ENCODE measurements around the gene CD247. TPM values are rescaled to one million over a fixed set of nuclear protein-coding genes. Genes with fewer than 3 reads are reported as not detected.

CD247 gene
- total RNA-seq, 1 donor from 2014 or later: 1.3 TPM

- Histone ChIP-seq H3K9ac (no peak overlapping the region), H3K27me3 (no peaks in the 10 kb centered on the region), H3K36me3 (peaks cover 20% of the 10 kb centered on the region), H3K9me3 (ENCODE audit: low read depth) (no peaks in the 10 kb centered on the region), H2AFZ (replicated peaks) (no peak overlapping the region), H3K4me2 (no peak overlapping the region), H3K4me3 (no peak overlapping the region), H3K27ac (no peak overlapping the region), H3F3A (ENCODE audit: low read depth) (peaks cover 21% of the 10 kb centered on the region), H4K20me1 (ENCODE audit: low read depth) (no peaks in the 10 kb centered on the region), H3K4me1 (peaks cover 9% of the 10 kb centered on the region), H3K79me2 (ENCODE audit: low read depth) (no peaks in the 10 kb centered on the region)
- peaks cover 21% of the 10 kb centered on the region for H3K36me3 Mint-ChIP-seq
- TF ChIP-seq EZH2phosphoT487 (IDR thresholded peaks at IDR 0.05) (no peak), CTCF (IDR thresholded peaks at IDR 0.05) (no peak)
- H3K27ac Mint-ChIP-seq: no peak overlapping the region
- H3K9me3 Mint-ChIP-seq: no peaks in the 10 kb centered on the region
- no peak overlapping the region for H3K4me3 Mint-ChIP-seq
- H3K4me1 Mint-ChIP-seq: peaks cover 20% of the 10 kb centered on the region
- DNase-seq (ENCODE audit: low spot score): no peak
- H3K27me3 Mint-ChIP-seq (ENCODE audit: insufficient read depth, low read depth): no peaks in the 10 kb centered on the region
Observed at GRCh38 chr1:167400359-167400953, 117.9 kb downstream of the CD247 start.

- H3K4me2 ChIP-seq: no peak overlapping the region
- peaks cover 7% of the 10 kb centered on the region for H3F3A ChIP-seq (ENCODE audit: low read depth)
- peaks cover 16% of the 10 kb centered on the region for H3K36me3 ChIP-seq
- no peak overlapping the region for H3K4me3 Mint-ChIP-seq
- no peaks in the 10 kb centered on the region for H3K27me3 Mint-ChIP-seq (ENCODE audit: insufficient read depth, low read depth)
- H2AFZ ChIP-seq (replicated peaks): no peak overlapping the region
- no peak for TF ChIP-seq EZH2 (IDR thresholded peaks at IDR 0.05)
- TF ChIP-seq EZH2phosphoT487 (IDR thresholded peaks at IDR 0.05): no peak
- TF ChIP-seq CTCF (IDR thresholded peaks at IDR 0.05): no peak
- H4K20me1 ChIP-seq (ENCODE audit: low read depth): no peaks in the 10 kb centered on the region
- H3K4me3 ChIP-seq: no peak overlapping the region
- no peak for DNase-seq (ENCODE audit: low spot score)
- no peaks in the 10 kb centered on the region for H3K9me3 Mint-ChIP-seq
- H3K9ac ChIP-seq: no peak overlapping the region
- H3K27ac Mint-ChIP-seq: no peak overlapping the region
- H3K27ac ChIP-seq: no peak overlapping the region
- H3K9me3 ChIP-seq (ENCODE audit: low read depth): no peaks in the 10 kb centered on the region
- H3K4me1 Mint-ChIP-seq: peaks cover 3% of the 10 kb centered on the region
- H3K4me1 ChIP-seq: no peaks in the 10 kb centered on the region
- H3K79me2 ChIP-seq (ENCODE audit: low read depth): no peaks in the 10 kb centered on the region
- peaks cover 15% of the 10 kb centered on the region for H3K36me3 Mint-ChIP-seq
- no peaks in the 10 kb centered on the region for H3K27me3 ChIP-seq
Observed at GRCh38 chr1:167392200-167392696, 126.1 kb downstream of the CD247 start.

DNA sequence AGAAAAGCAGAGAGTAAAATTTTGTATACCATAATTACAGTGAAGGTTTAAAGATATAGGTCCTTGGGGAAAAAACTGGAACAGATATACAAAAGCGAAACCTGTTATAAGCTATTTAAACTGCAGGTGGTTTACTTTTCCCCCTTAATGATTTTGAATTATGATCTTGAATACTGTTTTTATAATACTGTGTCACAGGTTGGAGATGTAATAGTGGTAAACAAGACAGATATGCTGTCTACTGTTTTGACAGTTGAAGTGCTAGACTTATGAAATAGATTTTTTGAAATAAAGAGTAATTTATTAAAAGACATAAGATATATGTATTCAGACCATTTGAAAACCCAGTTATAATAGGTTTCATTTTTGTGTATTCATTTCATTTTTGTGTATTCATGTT, 129.4 kb downstream of the CD247 start:
- Histone ChIP-seq H2AFZ (replicated peaks) (no peak overlapping the region), H3K9ac (no peak overlapping the region), H3K27ac (no peak overlapping the region), H3K4me2 (no peak overlapping the region), H3F3A (ENCODE audit: low read depth) (no peaks in the 10 kb centered on the region), H3K36me3 (peaks cover 20% of the 10 kb centered on the region), H3K4me3 (no peak overlapping the region), H4K20me1 (ENCODE audit: low read depth) (no peaks in the 10 kb centered on the region), H3K9me3 (ENCODE audit: low read depth) (no peaks in the 10 kb centered on the region), H3K27me3 (no peaks in the 10 kb centered on the region), H3K4me1 (no peaks in the 10 kb centered on the region), H3K79me2 (ENCODE audit: low read depth) (no peaks in the 10 kb centered on the region)
- Mint-ChIP-seq H3K4me3 (no peak overlapping the region), H3K27me3 (ENCODE audit: insufficient read depth, low read depth) (no peaks in the 10 kb centered on the region), H3K36me3 (peaks cover 22% of the 10 kb centered on the region), H3K4me1 (no peaks in the 10 kb centered on the region), H3K9me3 (no peaks in the 10 kb centered on the region), H3K27ac (no peak overlapping the region)
- DNase-seq (ENCODE audit: low spot score): no peak
- no peak for TF ChIP-seq EZH2phosphoT487 (IDR thresholded peaks at IDR 0.05)
- no peak for TF ChIP-seq CTCF (IDR thresholded peaks at IDR 0.05)
- no peak for TF ChIP-seq EZH2 (IDR thresholded peaks at IDR 0.05)
